ENCODE results near the gene KANK4. TPM values are rescaled to one million over a fixed set of nuclear protein-coding genes. Genes with fewer than 3 reads are reported as not detected.
A peak's percentile ranks its signal among the peaks of the same experiment; 100 is the strongest.

Gene KANK4
- total and polyA plus RNA-seq, 3 donors from 2014 or later = 2.4 to 5.2 (median 2.9) TPM

DNA sequence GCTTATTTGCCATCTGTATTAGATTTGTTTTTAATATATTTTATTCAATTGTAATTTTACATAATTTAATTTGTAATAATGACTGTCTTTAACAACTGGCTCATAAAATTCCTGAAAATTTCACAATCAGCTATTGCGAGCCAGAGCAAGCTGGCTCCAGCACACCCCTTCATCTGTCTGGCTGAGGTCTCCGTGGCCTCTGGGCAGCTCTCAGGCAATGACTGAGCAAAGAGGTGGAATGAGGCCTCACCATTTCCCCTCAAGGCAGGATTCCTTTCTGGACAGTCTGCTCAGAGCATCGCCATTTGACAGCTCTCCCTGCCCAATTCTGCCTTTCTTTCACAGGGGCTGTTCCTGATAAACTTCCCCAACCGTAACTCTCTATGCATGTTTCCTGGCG lies 5.8 kb upstream of the KANK4 start:
- TF ChIP-seq, protein P1, sequence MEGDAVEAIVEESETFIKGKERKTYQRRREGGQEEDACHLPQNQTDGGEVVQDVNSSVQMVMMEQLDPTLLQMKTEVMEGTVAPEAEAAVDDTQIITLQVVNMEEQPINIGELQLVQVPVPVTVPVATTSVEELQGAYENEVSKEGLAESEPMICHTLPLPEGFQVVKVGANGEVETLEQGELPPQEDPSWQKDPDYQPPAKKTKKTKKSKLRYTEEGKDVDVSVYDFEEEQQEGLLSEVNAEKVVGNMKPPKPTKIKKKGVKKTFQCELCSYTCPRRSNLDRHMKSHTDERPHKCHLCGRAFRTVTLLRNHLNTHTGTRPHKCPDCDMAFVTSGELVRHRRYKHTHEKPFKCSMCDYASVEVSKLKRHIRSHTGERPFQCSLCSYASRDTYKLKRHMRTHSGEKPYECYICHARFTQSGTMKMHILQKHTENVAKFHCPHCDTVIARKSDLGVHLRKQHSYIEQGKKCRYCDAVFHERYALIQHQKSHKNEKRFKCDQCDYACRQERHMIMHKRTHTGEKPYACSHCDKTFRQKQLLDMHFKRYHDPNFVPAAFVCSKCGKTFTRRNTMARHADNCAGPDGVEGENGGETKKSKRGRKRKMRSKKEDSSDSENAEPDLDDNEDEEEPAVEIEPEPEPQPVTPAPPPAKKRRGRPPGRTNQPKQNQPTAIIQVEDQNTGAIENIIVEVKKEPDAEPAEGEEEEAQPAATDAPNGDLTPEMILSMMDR (IDR thresholded peaks at IDR 0.05) = no peak
- TF ChIP-seq POLR2A (IDR thresholded peaks at IDR 0.05) = no peak
- Histone ChIP-seq H3K9me3 (no peaks in the 10 kb centered on the region), H3K36me3 (ENCODE audit: low read depth, missing control alignments) (no peaks in the 10 kb centered on the region), H3K27me3 (no peaks in the 10 kb centered on the region), H3K27ac (no peak overlapping the region), H3K4me3 (no peak overlapping the region), H3K4me1 (no peaks in the 10 kb centered on the region)
- intact Hi-C loops (cut with DNase I; ENCODE audit: low total_unique reads) = no loop called here
- 78 to 81% methylated on average over 5 of the region's 5 CpGs for WGBS, 2 donors
- no peak for DNase-seq

GRCh38 chr1:62321446-62321845 lies 2.2 kb upstream of the KANK4 start:
- Histone ChIP-seq H3K27ac (no peak overlapping the region), H3K4me3 (no peak overlapping the region), H3K27me3 (no peaks in the 10 kb centered on the region), H3K36me3 (ENCODE audit: low read depth, missing control alignments) (no peaks in the 10 kb centered on the region), H3K4me1 (no peaks in the 10 kb centered on the region), H3K9me3 (no peaks in the 10 kb centered on the region)
- intact Hi-C loops (cut with DNase I; ENCODE audit: low total_unique reads) = no loop called here
- no peak for DNase-seq
- TF ChIP-seq, protein P1 (IDR thresholded peaks at IDR 0.05) = no peak
- 78 to 89% methylated on average over 3 of the region's 3 CpGs for WGBS, 2 donors

DNA sequence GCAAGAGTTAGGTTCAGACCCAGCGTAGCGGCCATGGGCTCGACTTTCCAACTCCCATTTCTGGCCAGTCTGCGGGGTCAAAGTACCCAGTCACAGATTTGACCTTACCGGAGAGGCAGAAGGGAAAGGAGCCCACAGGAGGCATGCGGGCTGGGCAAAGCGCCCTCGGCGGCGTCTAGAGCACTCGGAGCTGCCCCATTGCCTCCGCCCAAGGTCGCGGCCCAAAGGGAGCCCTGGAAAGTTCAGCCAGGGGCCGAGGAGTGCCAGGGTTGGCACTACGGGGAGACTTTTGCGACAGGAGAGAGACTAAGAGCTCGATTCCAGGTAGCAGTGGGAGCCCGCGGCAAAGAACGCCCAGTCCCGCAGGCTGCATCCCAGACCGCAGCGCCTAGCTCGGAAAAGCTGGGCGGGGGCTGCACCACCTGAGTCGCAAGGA lies 896 bp downstream of the KANK4 start:
- no peak for TF ChIP-seq POLR2A (IDR thresholded peaks at IDR 0.05)
- TF ChIP-seq, protein P1 (IDR thresholded peaks at IDR 0.05) = no peak
- intact Hi-C loops (cut with DNase I; ENCODE audit: low total_unique reads) = no loop called here
- WGBS, 2 donors = 3 to 11% methylated on average over 7 to 27 of the region's 27 CpGs
- H3K4me1 ChIP-seq = no peaks in the 10 kb centered on the region
- H3K36me3 ChIP-seq (ENCODE audit: low read depth, missing control alignments) = no peaks in the 10 kb centered on the region
- H3K27ac ChIP-seq = peak overlapping the region in 1 of 2 donors; percentile 4
- DNase-seq = no peak
- peak overlapping the region; percentile 45 to 66 for H3K4me3 ChIP-seq
- H3K9me3 ChIP-seq = no peaks in the 10 kb centered on the region
- no peaks in the 10 kb centered on the region for H3K27me3 ChIP-seq

- intact Hi-C loops (cut with DNase I; ENCODE audit: low total_unique reads) = no loop called here
- H3K27ac ChIP-seq = no peak overlapping the region
- H3K4me3 ChIP-seq = no peak overlapping the region
- no peaks in the 10 kb centered on the region for H3K4me1 ChIP-seq
- 68 to 92% methylated on average over 6 to 9 of the region's 9 CpGs for WGBS, 2 donors
- H3K9me3 ChIP-seq = no peaks in the 10 kb centered on the region
- TF ChIP-seq POLR2A (IDR thresholded peaks at IDR 0.05) = no peak
- TF ChIP-seq, protein P1 (IDR thresholded peaks at IDR 0.05) = no peak
- DNase-seq = no peak
- H3K27me3 ChIP-seq = no peaks in the 10 kb centered on the region
- no peaks in the 10 kb centered on the region for H3K36me3 ChIP-seq (ENCODE audit: low read depth, missing control alignments)
These were observed 2.0 kb downstream of the KANK4 start for GRCh38 chr1:62317021-62317768.

- no peak for DNase-seq
- Histone ChIP-seq H3K4me3 (no peak overlapping the region), H3K27me3 (no peaks in the 10 kb centered on the region), H3K27ac (no peak overlapping the region), H3K36me3 (ENCODE audit: low read depth, missing control alignments) (no peaks in the 10 kb centered on the region), H3K4me1 (no peaks in the 10 kb centered on the region), H3K9me3 (no peaks in the 10 kb centered on the region)
- 75% methylated on average over 3 of the region's 3 CpGs for WGBS, 2 donors
- no peak for TF ChIP-seq POLR2A (IDR thresholded peaks at IDR 0.05)
- TF ChIP-seq, protein P1 (IDR thresholded peaks at IDR 0.05) = no peak
- intact Hi-C loops (cut with DNase I; ENCODE audit: low total_unique reads) = no loop called here
These were observed 3.1 kb downstream of the KANK4 start for GRCh38 chr1:62316135-62316534.

Data from testis (tissue), 3 donors.